Activated T-cell treated with anti-CD3 and anti-CD28 coated beads, Interleukin-2, amount 50 U/mL, for 1 hour (primary cell): ENCODE data around the gene ADD3.
"Not testable (repeated sequence)": the region's sequence is repeated elsewhere in the genome, so short reads cannot be mapped to it uniquely, and the experiment has no call there.

Experiments
- DNase-seq: peaks from one replicate; pipeline ENCODE4 v3.0.0-alpha.2; 2020

The ADD3 gene

DNA sequence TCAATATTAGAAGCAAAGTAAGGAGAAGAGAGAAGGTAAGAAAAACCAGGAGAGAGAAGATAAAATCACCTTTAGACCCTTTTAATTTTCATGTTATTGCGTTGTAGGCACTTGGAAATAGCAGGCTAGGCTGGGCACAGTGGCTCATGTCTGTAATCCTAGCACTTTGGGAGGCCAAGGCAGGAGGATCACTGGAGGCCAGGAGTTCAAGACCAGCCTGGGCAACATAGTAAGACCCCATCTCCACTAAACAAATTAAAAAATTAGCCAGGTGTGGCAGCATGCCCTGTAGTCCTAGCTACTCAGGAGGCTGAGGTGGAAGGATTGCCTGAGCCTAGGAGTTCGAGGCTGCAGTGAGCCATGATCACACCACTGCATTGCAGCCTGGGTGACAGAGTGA is 106.9 kb downstream of the ADD3 start:
- DNase-seq, result not testable (repeated sequence)

- DNase-seq, result no peak
Observed at GRCh38 chr10:110115784-110116520, 108.2 kb downstream of the ADD3 start.

DNA sequence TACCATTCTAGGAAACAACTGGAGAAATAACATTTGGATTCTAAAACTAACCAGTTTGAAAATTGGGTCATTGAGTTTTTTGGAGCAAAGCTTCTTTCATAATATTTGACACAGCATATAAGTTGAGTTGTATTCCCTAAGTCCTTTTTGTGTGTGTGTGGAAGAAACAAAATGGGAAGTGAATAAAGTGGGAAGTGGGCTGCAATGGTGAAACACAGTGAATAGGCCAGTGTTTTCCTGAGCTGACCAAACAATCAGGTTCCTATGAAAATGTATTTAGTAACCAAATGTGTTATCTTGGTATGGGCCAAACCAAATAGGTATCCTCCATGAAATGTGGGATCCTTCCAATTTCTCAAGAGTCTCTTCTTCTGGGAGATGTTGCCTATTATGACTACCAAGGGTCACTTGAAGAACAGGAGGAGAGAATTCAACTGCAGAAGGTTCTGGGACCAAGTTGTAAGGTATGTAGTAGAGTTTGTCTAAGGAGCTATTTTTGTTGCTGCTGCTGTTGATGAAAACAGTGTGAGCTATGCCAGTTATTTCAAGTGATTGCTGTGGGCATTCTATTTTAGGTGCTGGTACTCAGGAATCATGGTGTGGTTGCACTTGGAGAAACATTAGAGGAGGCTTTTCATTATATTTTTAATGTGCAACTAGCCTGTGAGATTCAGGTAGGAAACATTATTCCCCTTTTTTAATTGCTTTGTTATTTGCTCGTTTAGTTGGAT is 111.3 kb downstream of the ADD3 start:
- DNase-seq, result no peak

DNA sequence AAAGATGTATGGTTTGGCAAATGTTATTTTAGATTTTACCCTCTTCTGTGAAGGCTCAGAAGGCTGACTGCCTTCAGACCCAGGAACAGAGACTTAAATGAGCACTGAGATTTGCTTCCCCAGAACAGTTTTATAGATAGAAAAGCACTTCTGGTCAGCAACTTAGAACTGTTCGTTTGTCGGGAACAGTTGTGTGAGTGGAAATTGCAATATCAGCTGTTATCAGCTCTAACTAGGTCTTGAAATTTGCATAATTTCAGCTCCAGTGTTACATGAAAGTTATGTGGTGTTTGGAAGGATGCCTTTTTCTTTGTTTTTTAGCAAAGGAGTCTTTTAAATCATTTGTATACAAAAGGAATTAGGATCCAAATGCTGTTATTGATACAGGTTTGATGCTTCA is 115.8 kb downstream of the ADD3 start:
- DNase-seq, result no peak

DNA sequence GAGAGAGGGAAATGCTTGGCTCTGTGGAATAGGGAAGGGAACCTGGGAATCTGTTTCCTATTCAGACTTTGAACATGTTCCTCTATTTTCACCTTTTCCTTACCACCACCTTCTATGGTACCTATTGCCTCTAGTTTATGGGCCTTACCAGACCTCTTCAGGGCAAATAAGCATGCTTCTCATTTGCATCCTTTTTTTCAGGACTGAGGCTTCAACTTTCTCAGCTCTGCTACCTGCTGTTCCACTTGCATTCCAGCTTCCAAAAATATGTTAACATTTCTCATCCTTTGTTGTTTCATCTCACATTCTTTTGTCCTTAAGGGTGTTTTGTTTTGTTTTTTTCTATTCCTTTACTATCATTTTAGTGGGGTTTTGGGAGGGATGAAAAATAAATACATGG is 121.7 kb downstream of the ADD3 start:
- no peak for DNase-seq

- no peak for DNase-seq
Observed at GRCh38 chr10:110134917-110135316, 127.1 kb downstream of the ADD3 start.

GRCh38 chr10:110135836-110136235 is 128.1 kb downstream of the ADD3 start:
- DNase-seq, result not testable (repeated sequence)

GRCh38 chr10:110137142-110137545 is 129.4 kb downstream of the ADD3 start:
- DNase-seq, result no peak

DNA sequence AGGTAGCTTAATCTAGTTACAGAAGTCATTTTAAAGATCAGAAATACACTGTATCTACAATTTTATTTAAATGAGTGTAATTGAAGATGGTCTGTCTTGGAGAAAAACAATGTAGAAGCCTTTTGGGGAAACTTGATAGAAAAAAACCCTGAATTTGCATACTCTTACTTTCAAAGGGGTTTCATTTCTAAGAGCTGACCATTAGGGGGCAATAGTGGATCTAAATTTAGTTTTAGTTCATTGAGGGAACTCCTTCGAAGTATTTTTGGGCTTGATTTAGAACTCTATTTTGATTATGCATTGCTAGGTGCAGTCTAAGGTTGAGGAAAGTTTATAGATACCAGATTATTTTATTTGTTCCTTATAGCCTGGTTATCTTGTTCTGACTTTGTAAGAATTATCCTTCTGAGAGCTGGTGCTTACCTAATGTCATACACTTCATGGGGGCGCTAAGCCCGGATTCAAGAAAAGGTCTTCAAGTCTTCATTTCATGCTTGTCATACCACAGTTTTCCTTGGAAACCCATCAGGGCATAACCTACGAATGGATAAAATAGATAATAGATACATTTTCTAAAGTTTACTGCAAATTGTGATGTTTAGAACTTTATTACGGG is 130.5 kb downstream of the ADD3 start:
- DNase-seq, result no peak

- DNase-seq, result no peak
Observed at GRCh38 chr10:110141185-110141584, 133.4 kb downstream of the ADD3 start.

GRCh38 chr10:110141871-110142635 is 134.3 kb downstream of the ADD3 start:
- DNase-seq, result no peak

- DNase-seq, result no peak
Observed at GRCh38 chr10:110142965-110143364, 135.2 kb downstream of the ADD3 start.

- no peak for DNase-seq
Observed at GRCh38 chr10:110144507-110144906, 136.7 kb downstream of the ADD3 start.

DNA sequence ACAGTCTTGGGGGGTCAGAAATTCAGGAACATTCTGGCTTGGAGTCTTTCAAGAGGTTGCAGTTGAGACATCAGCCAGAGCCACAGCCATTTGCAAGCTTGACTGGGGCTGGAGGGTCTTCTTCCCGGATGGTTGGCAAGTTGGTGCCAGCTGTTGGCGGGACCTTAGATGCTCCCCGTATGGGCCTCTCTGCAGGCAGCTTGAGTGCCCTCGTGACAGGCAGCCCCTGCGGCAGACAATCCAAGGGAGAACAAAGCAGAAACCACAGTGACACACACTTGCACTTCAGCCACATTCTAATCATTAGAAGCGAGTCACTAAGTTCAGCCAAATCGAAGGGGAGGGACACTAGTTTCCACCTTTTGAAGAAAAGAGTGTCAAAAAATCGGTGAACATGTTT is 140.2 kb downstream of the ADD3 start:
- no peak for DNase-seq

DNA sequence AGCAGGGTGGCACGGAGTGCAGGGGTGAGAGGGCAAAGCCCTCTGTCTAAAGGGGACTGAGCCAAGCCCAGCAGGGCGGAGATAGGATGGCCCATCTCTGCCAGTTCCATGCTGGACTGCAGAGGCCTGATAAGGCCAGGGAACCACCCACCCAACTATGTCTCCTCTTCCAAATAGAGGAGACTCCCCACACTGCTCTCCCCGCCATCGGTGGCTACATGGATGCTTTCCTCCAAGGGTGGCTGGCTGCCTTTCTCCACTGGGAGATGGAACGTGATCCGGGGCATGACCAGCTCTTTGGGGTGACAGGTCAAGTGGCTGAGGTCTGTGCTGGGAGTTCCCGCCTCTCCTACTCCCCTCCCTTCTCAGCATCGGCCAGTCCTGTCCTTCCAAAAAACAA is 141.5 kb downstream of the ADD3 start:
- DNase-seq, result no peak

GRCh38 chr10:110150046-110150445 is 142.3 kb downstream of the ADD3 start:
- no peak for DNase-seq

GRCh38 chr10:110150981-110151380 is 143.2 kb downstream of the ADD3 start:
- DNase-seq, result no peak

DNA sequence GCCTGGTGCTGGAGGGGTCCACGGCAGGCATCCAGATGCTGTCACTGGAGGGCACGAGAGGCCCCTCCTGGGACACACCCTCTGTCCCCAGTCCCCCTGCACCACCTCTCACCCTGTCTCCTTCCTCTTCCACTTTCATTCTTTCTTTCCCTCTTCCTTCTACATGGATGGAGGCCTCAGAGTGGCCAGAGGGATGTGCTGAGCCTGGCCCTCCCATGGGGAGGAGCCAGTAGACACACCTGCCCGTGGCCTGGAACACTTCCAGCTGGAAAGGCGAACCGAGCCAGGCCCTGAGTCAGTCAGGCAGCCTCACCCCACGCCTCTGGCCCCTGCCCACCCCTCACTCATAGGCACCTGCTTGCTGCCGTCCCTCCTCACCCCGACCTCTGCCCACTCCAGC is 143.7 kb downstream of the ADD3 start:
- DNase-seq, result no peak

- DNase-seq, result no peak
Observed at GRCh38 chr10:110151971-110152370, 144.2 kb downstream of the ADD3 start.

DNA sequence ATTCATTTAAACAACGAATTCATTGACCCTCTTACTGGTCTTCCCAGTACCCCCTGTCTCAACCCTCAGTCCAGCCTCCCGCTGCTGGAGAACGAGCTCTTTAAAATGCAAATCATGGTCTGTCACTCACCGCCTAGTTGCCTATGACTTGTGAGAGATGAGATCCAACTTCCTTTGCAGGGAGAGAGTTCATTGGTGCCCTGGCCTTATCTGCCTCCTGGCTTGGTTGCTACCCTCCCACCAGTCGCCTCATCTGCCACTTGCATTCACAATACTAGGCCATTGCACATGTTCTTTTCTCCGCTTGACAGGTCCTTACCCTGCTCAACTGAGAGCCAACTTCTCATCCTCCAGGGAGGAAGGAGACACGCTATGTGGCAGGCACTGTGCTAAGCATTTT is 145.6 kb downstream of the ADD3 start:
- no peak for DNase-seq

DNA sequence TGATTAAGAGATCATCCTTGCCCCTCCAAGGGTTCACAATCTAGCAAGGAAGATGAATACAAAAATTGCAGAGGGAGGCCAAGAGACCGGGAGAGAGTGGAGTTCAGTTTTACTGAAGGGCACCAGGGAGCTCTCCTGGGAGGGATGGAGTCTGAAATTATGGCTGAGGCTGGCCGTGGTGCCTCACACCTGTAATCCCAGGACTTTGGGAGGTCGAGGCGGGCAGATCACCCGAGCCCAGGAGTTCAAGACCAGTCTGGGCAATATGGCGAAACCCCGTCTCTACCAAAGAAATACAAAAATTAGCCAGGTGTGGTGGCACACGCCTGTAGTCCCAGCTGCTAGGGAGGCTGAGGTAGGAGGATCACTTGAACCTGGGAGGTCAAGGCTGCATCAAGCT is 148.3 kb downstream of the ADD3 start:
- no peak for DNase-seq

- no peak for DNase-seq
Observed at GRCh38 chr10:110158051-110159005, 150.5 kb downstream of the ADD3 start.
